ENCODE data around the gene GTF2H1.

DNA sequence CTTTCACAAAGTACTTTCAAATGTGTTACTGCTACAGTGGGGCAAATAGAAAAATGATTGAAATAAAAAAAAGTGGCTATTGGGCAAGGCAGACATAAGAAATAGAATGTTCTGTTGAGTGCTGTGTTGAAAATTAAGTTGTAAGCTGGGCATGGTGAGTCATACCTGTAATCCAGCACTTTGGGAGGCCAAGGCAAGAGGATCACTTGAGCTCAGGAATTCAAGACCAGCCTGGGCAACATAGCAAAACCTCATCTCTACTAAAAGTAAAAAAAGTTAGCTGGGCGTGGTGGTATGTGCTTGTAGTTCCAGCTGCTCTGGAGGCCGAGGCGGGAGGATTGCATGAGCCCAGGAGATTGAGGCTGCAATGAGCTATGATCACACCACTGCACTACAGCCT is 45.1 kb downstream of the GTF2H1 start:
- TF ChIP-seq CTCF (IDR thresholded peaks at IDR 0.05; ENCODE audit: low read length) = no peak
- no peak for TF ChIP-seq EZH2 (IDR thresholded peaks at IDR 0.05; ENCODE audit: borderline replicate concordance, low read length)
